Esophagus squamous epithelium (tissue), 5 donors: ENCODE data around the gene CHST12. TPM values are rescaled to one million over a fixed set of nuclear protein-coding genes. Genes with fewer than 3 reads are reported as not detected.

Experiments used
- DNase-seq: peaks from one replicate; lab custom pipeline; 2025; lab: John Stamatoyannopoulos, UW
- H3K27ac ChIP-seq, 4 donors: fragments of 200-600 bp; sonication (generic); one replicate each; pipeline ENCODE4 v1.5.1; 2016 to 2019; ENCODE audit warnings: mild to moderate bottlenecking in 1 of 4
- H3K27me3 ChIP-seq, 4 donors: fragments of 200-600 bp; sonication (generic); 1 replicate in 3 of 4; 2 replicates in 1 of 4; pipeline versions ENCODE4 v1.5.1 to v1.6.0; 2017 to 2021; ENCODE audit warnings: antibody characterized with exemption in 1 of 4
- H3K36me3 ChIP-seq, 3 donors: fragments of 200-600 bp; sonication (generic); one replicate each; pipeline ENCODE4 v1.5.1; 2016 to 2019
- H3K4me1 ChIP-seq, 3 donors: fragments of 200-600 bp; sonication (generic); one replicate each; pipeline ENCODE4 v1.5.1; 2017 to 2019
- H3K4me3 ChIP-seq, 4 donors: fragments of 200-600 bp; sonication (generic); 1 replicate in 3 of 4; 2 replicates in 1 of 4; pipeline ENCODE4 v1.5.1; 2016 to 2019; ENCODE audit warnings: mild to moderate bottlenecking in 2 of 4, moderate library complexity in 1 of 4
- H3K9me3 ChIP-seq, 3 donors: fragments of 200-600 bp; sonication (generic); one replicate each; pipeline ENCODE4 v1.5.1; 2016 to 2019
- POLR2A ChIP-seq, 4 donors: fragments of 450-650 bp; IDR thresholded peaks; one replicate each; pipeline ENCODE4 v1.6.1; 2017; ENCODE audit warnings: antibody characterized with exemption in 4 of 4, mild to moderate bottlenecking in 4 of 4, moderate library complexity in 3 of 4
- WGBS, 2 donors: methylation state at CpG; one replicate each; pipeline ENCODE4 v1.1.5; 2018; 5-methylcytosine and 5-hydroxymethylcytosine counted together
- intact Hi-C: fragments of 100-400 bp; cut with DNase I; formaldehyde crosslinking; loops from one replicate; pipeline ENCODE4 v1.15.0; 2022
- total RNA-seq, 4 donors: library from RNA; depleted of rRNA; stranded (reverse); fragments of >200 nt; gene quantifications; one replicate each; pipeline ENCODE4 v1.1.0, GENCODE V29; 2016
- TF ChIP-seq, protein P1 (sequence below), 6 experiments: fragments of 450-650 bp in 4 of 6; fragments of 200-600 bp in 2 of 6; sonication (generic) in 2 of 6; IDR thresholded peaks; one replicate each; pipeline ENCODE4 v1.5.1; 2016 to 2019; ENCODE audit warnings: antibody characterized with exemption in 6 of 6, mild to moderate bottlenecking in 4 of 6, moderate library complexity in 4 of 6
- donor health status: DM: yes; HTN: yes; CAD: no.

The CHST12 gene
- total RNA-seq, 4 donors from 2014 or later = 1.5 to 11.8 (median 5.0) TPM

DNA sequence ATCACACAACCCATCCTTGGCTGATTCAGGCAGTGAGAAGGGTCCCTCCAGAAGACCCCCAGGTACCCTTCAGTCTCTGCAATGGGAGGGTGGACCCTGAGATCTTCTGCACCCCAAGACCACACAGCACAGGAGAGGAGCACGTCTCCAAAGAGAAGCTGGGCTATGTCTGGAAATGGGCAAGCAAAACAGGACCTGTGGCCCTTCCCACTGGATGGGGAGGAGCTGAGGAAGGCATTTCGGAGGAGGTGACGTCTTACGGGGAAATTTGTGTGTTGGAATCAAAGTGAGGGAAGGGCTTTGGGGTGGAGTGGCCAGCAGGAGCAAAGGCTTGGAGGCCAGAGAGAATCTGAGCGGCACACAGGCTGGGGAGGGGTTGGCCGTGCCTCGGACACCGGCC is 56.3 kb downstream of the CHST12 start:
- Histone ChIP-seq H3K36me3 (no peaks in the 10 kb centered on the region), H3K4me1 (peaks cover 0 to 6% (median 0%) of the 10 kb centered on the region in 3 donors), H3K9me3 (no peaks in the 10 kb centered on the region), H3K27ac (no peak overlapping the region), H3K27me3 (peaks cover 0 to 4% (median 0%) of the 10 kb centered on the region in 4 donors), H3K4me3 (no peak overlapping the region)
- WGBS, 2 donors = 80 to 98% methylated on average over 6 to 8 of the region's 8 CpGs
- DNase-seq = no peak
- TF ChIP-seq POLR2A (IDR thresholded peaks at IDR 0.05) = no peak
- TF ChIP-seq, protein P1, sequence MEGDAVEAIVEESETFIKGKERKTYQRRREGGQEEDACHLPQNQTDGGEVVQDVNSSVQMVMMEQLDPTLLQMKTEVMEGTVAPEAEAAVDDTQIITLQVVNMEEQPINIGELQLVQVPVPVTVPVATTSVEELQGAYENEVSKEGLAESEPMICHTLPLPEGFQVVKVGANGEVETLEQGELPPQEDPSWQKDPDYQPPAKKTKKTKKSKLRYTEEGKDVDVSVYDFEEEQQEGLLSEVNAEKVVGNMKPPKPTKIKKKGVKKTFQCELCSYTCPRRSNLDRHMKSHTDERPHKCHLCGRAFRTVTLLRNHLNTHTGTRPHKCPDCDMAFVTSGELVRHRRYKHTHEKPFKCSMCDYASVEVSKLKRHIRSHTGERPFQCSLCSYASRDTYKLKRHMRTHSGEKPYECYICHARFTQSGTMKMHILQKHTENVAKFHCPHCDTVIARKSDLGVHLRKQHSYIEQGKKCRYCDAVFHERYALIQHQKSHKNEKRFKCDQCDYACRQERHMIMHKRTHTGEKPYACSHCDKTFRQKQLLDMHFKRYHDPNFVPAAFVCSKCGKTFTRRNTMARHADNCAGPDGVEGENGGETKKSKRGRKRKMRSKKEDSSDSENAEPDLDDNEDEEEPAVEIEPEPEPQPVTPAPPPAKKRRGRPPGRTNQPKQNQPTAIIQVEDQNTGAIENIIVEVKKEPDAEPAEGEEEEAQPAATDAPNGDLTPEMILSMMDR (IDR thresholded peaks at IDR 0.05) = no peak
- intact Hi-C loops = loop anchor here (10.0 kb wide), 1 partner anchor 225 kb away; the partner anchor contains the start of gene AMZ1

DNA sequence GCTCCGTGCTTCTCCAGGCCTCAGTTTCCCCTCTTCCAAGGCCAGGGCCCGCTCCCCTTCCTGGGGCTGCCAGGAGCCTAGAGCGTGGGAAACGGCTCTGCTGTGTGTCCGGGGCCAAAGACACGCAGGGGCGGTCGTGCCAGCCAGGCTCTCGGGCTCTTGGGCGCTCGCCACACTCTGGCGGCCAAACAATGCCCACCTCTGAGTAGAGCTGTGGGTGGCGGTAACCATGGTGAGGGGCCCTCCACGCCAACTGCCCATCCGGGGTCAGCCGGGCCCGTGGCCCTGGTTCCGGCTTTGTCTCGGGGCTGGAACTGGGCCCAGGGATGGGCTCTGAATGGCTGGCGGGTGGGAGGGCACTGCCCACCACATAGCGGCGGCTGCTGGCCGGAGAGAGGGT is 56.8 kb downstream of the CHST12 start:
- Histone ChIP-seq H3K27ac (no peak overlapping the region), H3K4me3 (no peak overlapping the region), H3K36me3 (no peaks in the 10 kb centered on the region), H3K27me3 (peaks cover 0 to 4% (median 0%) of the 10 kb centered on the region in 4 donors), H3K4me1 (peaks cover 0 to 6% (median 0%) of the 10 kb centered on the region in 3 donors), H3K9me3 (no peaks in the 10 kb centered on the region)
- TF ChIP-seq POLR2A (IDR thresholded peaks at IDR 0.05) = no peak
- TF ChIP-seq, protein P1 (IDR thresholded peaks at IDR 0.05) = no peak
- DNase-seq = no peak
- 83 to 90% methylated on average over 1 to 2 of the region's 23 CpGs for WGBS, 2 donors
- intact Hi-C loops = no loop called here

DNA sequence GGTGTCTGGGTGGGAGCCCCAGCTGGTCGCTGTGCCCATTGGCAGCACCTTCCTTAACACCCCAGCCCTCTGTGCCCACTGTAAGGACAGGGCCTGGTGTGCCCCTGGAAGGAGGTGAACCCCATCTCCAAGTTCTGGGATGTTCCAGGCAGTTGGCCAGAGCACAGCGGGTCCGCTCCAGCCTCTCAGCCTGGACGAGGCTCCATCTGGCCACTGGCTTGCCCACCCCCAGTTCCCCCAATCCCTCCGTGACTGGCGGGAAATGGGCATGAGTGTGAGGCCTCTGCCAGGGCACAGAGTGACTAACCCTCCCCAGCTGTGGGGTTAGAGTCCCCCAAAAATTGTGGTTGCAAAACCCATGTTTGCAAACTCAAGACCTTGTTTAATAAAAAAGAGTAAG is 57.2 kb downstream of the CHST12 start:
- DNase-seq = no peak
- H3K9me3 ChIP-seq = no peaks in the 10 kb centered on the region
- H3K4me1 ChIP-seq = peaks cover 0 to 6% (median 0%) of the 10 kb centered on the region in 3 donors
- TF ChIP-seq POLR2A (IDR thresholded peaks at IDR 0.05) = no peak
- TF ChIP-seq, protein P1 (IDR thresholded peaks at IDR 0.05) = no peak
- no peaks in the 10 kb centered on the region for H3K36me3 ChIP-seq
- no peak overlapping the region for H3K4me3 ChIP-seq
- 48% methylated on average over 4 of the region's 6 CpGs; no CpG with 5 or more reads in 1 of the 2 donors for WGBS, 2 donors
- intact Hi-C loops = no loop called here
- H3K27me3 ChIP-seq = peaks cover 0 to 4% (median 0%) of the 10 kb centered on the region in 4 donors
- no peak overlapping the region for H3K27ac ChIP-seq

DNA sequence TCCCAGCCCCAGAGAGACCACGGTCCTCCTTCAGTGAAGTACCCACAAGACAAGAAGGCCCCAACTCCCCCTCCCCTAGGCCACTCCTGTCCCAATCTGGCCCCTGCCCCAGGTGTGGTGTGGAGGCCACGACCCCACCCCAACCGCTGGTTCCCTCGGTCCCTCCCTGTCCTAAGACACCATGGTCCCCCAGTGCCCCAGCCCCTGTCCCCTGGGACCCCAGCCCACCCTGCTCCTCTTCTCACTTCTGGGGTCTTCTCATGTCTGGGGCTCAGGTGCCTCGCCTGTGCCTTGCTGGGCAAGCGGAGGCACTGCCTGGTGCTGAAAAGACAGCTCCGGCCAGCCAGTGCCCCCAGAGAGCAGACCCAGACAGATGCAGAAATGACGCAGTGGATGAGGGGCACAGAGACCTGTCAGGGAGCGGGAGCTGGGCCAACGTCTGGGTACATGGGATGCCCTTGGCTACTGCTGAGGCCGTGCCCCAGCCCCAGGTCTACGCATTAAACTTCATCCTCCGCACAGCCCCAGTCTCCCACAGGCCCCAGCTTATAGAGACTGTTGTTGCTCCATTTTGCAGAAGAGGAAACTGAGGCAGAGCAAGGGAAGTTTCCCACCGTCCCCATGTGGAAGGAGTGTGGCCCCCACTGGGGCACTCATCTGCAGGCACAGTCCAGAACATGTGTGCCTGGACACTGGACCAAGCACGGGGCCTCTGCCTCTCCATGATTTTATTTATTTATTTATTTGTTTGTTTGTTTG is 58.0 kb downstream of the CHST12 start:
- Histone ChIP-seq H3K27ac (no peak overlapping the region), H3K27me3 (peaks cover 0 to 4% (median 0%) of the 10 kb centered on the region in 4 donors), H3K4me3 (no peak overlapping the region), H3K9me3 (no peaks in the 10 kb centered on the region), H3K4me1 (peaks cover 0 to 6% (median 0%) of the 10 kb centered on the region in 3 donors), H3K36me3 (no peaks in the 10 kb centered on the region)
- TF ChIP-seq, protein P1 (IDR thresholded peaks at IDR 0.05) = no peak
- no peak for TF ChIP-seq POLR2A (IDR thresholded peaks at IDR 0.05)
- no peak for DNase-seq
- WGBS, 2 donors = 78 to 83% methylated on average over 7 to 10 of the region's 15 CpGs
- intact Hi-C loops = no loop called here

DNA sequence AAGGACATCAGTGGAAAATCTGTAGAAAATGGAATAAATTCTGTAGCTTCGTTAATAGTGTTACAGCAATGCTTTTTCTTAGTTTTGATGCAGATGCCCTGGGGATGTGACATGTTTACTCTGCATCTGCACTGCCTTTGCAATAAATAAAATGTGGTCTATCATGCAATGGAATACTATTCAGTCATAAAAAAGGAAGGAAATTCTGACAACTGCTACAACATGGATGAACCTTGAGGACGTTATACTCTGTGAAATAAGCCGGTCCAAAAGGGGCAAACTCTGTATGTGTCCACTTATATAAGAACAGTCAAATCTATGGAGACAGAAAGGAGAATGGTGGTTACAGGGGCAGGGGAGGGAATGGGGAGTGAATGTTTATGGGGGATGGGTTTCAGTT is 59.3 kb downstream of the CHST12 start:
- Histone ChIP-seq H3K9me3 (no peaks in the 10 kb centered on the region), H3K4me1 (peaks cover 0 to 6% (median 0%) of the 10 kb centered on the region in 3 donors), H3K4me3 (no peak overlapping the region), H3K27ac (no peak overlapping the region), H3K27me3 (peaks cover 0 to 4% (median 0%) of the 10 kb centered on the region in 4 donors), H3K36me3 (no peaks in the 10 kb centered on the region)
- no peak for DNase-seq
- intact Hi-C loops = no loop called here
- TF ChIP-seq, protein P1 (IDR thresholded peaks at IDR 0.05) = no peak
- TF ChIP-seq POLR2A (IDR thresholded peaks at IDR 0.05) = no peak
- WGBS, 2 donors = 77 to 91% methylated on average over 3 of the region's 3 CpGs
